Measurements from ENCODE around the gene FCHSD1.
A peak's percentile ranks its signal among the peaks of the same experiment; 100 is the strongest.

Gene FCHSD1

DNA sequence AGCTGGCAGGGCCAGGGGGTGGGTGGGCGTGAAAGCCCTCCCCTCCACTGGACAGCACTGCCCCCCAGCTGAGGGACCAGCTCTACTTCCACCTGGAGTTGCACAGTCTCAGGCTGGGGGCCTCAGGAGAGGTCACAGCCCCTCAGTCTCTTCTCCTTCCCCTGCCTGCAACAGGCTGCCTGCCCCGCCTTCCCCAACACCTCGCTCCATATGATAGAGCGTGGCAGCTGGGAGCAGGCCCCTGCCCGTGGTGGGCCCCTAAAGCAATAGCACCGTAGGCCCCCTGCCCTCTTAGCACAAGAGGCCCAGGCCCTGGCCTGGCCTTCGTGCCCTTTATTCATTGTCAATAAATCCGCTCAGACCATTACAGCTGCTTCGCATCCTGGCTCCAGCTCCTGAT is 10.5 kb downstream of the FCHSD1 start:
- no peak for DNase-seq

DNA sequence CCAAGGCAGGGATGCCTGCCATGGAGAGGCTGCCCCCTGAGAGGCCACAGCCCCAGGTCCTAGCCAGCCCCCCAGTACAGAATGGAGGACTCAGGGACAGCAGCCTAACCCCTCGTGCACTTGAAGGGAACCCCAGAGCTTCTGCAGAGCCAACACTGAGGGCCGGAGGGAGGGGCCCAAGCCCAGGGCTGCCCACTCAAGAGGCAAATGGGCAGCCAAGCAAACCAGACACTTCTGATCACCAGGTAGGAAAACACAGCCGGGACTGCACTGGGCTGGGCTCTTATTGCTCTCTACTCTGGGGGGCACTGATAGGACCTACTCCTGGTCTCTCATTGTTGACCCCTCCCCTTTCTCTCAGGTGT is 11.2 kb downstream of the FCHSD1 start:
- no peak for DNase-seq

DNA sequence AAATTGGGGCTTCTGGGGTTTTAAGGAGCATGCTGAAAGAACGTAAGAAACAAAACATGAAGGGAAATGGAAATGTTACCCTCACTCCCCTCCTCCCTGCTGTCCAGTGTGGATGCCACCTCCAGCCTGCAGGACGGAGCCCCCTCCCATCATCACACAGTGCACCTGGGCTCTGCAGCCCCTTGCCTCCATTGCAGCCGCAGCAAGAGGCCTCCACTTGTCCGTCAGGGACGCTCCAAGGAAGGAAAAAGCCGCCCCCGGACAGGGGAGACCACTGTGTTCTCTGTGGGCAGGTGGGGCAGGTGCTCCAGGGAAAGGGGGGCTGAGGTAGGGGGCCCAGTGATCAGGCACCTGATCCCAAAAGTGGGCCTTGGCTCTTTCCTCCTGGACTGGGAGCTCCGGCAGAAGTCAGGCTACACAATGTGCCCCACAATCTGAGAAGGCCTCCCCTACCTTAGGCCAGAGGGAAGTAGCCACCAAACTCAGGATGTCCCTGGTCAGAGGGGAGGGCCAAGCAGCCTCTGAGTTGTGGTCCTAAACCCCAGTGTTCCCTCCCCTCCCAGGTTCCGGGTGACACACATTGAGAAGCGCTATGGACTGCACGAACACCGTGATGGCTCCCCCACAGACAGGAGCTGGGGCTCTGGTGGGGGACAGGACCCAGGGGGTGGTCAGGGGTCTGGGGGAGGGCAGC is 11.7 kb downstream of the FCHSD1 start:
- DNase-seq: no peak

DNA sequence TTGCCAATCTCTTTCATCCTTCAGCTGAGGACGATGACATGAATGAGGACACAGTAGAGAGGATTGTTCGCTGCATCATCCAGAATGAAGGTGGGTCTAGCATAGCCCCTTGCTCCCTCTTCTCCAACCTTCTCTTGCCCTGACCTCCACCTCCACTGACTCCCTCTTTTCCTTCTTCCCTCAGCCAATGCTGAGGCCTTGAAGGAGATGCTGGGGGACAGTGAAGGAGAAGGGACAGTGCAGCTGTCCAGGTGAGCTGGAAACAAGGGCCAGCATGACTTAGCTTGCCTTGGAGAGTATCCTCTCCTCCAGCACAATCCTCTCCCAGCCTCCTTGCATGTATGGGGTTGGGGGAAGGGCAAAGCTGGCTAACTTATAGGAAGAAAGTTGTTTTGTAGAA is 12.4 kb downstream of the FCHSD1 start:
- DNase-seq: no peak

DNA sequence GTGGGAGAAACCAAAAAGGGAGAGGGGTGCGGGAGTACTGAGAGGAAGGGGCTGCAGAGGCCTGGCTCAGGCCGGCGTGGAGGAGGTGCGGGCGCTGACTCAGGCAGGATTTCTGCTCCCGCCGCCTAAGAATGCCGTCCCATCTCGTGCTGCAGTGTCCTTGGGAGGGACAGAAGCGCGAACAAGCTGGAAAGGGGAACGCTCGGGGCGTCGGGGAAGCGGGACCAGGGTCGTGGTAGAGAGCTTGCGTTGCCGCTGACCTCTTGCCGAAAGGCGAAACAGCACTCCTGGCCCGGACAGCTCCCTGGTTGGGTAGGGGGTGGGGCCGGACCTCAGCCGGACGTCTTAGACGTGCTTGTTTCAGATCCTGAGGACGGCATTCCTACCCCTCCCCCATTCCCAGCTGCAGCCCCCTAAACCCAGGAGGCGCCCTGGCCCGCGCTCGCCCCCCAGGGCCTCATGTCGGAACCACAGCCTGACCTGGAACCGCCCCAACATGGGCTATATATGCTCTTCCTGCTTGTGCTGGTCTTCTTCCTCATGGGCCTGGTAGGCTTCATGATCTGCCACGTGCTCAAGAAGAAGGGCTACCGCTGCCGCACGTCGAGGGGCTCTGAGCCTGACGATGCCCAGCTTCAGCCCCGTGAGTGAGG is 13.3 kb downstream of the FCHSD1 start:
- DNase-seq: no peak

DNA sequence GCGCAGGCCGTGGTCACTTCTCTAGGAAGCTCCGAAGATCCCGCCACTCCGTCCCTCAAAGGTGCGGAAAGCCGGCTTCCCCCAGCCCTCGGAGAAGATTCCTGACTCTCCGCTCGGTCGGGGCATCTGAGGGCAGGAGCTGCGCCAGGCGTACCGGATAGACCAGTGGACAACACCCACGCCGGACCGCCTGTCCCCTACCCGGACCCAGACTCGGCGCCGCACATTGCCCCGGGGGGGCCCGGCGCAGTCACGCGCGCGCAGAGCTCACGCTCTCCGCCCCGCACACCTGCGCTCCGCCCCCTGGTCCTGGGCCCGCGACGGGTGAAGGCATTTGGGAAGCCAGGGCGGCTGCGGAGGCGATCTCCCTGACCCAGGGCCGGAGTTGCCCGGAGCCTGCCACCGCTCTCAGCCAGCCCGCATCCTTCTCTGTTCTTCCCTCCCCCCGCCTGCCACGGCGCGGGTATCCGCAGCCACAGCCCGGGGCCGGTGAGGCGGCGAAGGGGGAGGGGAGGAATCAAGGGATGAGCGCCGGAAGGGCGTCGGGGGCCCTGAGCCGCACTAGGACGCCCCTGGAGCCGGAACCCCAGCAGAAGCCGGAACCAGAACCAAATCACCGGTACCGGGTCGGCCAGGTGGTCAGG is 14.0 kb downstream of the FCHSD1 start:
- no peak for DNase-seq

DNA sequence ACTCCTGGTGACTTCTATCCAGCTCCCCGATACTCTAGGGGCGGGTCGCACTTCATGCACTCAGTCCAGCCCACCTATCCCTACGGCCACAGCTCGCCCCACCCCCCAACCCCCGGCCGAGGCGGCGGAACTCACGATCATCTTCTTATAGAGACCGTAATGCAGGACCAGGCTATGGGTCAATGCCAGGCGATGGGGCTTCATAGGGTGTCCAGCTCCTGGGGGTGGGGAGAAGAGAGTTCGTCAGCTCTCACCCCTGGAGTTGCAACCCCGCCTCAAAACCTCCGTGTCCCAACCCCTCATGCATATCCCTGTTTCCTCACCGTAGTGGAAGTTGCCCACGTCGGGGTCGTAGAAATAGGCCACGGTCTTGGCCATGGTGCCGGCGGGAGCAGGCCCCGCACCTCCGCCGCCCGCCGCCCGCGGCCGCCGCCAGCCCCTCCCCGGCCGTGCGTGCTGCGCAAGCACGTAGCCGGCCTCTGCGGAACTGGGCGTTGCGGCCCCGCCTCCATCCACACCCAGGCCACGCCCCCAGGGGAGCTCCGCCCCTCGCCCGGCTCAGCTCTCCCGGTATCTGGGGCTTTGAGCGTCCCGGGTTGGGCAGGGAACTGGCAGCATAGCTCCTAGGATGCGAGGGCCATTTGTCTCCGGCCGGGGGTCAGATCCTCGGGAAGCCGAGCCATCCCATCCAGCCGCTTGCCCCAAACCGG is 14.7 kb downstream of the FCHSD1 start, which contains the start of the genes HDAC3 and RELL2:
Gene HDAC3 (minus strand): TSS at position 437 of the 710 bp plus-strand sequence. CDS start 59 bp downstream, at position 378.
Gene RELL2 (plus strand): TSS at position 585 of the 710 bp plus-strand sequence. CDS start 1,229 bp downstream, outside the sequence.
- DNase-seq: peak; percentile 79

DNA sequence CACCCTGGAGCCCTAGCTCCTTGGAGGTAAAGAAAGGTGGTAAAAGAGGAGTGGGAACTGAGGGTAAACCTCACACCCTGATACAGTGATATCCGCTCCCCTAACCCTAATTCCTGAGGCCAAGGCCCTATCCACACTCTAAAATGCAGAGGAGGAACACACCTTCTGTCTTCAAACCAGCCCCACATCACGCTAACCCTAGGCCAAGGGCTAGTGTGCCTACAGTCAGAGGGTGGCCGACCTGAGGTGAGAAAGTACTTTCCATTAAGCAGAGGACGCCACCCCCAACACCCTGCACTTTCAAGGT is 15.2 kb downstream of the FCHSD1 start:
- no peak for DNase-seq

DNA sequence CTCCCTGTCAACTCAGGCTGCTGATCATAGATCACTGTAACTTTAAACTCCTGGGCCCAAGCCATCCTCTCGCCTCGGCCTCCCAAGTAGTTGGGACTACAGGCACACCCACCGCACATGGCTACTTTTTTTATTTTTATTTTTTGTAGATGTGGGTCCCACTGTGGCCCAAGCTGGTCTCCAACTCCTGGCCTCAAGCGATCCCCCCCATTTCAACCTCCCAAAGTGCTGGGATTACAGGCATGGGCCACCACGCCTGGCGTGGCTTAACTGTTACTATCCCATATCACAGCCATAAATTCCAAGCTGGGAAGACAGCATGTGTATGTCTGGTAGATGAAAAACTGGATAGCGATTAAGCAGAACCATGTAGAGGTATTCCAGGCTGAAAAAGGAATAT is 15.6 kb downstream of the FCHSD1 start:
- no peak for DNase-seq

DNA sequence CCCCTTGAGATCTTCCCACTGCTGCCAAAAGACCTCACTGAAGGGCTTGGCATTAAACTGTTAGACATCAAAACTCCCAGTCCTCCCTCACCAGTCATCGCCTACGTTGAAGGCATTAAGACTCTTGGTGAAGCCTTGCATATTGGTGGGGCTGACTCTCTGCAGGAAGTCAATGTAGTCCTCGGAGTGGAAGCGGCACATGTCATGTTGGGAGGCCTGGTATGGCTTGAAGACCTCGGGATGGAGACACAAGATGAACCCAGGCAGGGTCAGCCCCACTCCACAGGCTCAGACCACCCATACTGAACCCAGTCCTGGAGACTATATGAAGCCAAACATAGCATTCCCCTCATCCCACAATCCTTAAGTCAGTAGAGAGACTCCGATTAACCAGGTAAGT is 16.5 kb downstream of the FCHSD1 start:
- DNase-seq: no peak

DNA sequence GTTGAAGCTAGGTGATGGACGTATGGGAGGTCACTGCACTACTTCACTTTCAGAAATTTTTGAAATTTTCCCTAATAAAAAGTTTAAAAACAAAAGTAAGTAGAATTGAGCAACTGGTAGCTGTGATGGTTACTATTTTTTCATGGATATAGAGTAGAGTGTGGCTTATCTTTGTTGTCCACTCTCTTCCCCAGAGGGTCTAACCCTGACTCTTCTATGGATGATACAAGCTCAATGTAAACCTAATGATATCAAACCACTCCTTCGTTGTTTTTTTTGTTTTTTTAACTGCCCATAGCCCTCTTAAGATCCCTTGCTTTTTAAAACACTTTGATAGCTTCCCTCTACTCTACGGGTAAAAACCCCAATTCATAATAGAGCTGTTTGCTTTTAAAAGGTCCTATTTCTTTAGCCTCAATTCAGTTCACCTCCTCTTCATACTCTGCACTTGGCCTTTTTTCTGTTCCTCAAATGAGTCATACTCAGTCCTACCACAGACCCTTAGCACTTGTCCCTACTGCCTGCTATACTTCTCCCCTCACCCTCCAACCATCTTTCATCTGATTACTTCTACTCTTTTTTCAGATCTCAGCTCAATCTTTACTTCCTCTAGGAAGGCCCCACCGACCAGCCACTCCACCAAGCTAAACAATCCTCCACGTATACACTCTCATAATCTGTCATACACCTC is 17.2 kb downstream of the FCHSD1 start:
- DNase-seq: no peak

DNA sequence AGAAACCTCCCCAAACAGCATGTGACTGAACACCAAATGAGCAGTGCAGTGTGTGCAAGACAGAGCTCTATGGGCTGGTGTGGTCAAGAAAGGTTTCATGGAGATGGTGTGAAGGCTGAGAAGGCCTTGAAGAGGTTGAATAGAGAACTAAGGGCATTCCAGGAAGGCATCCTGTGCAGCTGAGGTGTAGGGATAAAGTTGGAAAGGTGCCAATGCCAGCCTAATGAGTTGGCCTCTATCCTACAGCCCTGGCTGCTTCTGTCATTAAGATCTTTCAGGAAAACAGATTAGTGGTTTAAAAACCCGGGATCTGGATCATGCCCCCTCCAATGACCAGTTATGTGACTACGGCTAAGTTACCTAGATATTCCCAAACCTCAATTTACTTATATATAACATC is 18.6 kb downstream of the FCHSD1 start:
- DNase-seq: no peak

DNA sequence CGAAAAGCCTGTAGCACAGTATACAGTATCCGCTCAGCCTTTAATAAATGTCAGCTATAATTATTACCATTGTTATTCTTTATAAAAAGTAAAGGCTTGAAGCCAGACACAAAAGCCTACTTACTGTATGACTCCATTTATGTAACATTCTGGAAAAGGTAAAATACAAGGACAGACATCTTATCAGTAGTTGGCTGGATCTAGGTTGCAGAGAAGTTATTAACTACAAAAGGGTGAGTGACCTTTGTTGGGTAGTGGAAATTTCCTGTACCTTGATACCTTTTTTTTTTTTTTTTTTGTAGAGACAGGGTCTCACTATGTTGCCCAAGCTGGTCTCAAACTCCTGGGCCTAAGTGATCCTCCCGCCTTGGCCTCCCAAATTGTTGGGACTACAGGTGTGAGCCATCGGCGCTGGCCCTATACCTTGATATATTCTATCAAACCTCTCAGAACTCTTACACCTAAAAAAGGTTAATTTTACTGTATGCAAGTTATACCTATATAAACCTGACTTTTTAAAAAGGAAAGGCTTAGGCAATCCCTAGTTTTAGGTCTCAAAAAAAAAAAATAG is 20.6 kb downstream of the FCHSD1 start:
- no peak for DNase-seq

DNA sequence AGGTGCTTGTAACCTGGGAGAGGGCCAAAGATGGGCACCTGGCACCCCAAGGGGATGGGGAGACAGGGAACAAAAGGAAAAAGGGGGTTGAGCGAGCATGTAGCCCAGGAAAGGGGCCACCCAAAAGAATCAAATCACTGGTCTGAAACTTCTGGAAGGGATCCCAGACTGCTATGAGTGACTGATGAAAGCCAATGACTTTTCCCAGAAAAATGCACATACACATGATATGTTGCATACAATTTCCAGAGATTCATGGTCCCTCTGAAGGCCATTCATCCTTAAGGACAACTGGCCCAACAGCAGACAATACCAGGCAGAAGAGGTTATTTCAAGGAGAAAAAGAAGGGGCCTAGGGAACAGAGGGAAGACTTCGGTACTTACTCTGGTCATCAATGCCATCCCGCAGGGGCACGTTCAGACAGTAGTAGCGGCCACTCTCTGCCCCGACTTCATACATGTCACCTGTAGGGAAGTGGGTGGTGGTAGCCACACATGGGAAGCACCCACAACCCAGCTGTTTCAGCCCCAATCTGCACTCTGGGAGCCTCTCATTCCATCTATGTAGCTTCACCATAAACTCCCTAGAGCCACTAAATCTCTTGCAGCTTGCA is 22.9 kb downstream of the FCHSD1 start:
- DNase-seq: no peak

DNA sequence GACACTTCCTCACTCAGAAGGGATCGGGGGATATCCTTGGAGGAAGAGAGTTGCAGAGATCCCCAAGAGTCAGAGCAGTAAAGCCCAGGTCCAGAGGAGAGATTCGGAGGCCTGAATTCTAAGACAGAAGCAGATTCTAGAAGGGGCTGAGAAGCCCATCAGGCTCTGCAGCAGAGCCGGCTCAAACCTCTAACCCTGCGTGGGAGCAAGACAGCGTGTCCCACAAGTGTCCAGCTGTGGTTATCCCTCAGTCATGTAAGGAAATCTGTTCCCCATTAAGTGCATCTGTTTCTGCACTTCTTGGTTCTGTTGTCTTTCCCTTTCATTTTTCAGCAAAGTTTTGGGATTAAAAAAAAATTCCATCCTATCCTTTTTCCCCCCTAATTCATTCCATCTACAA is 27.6 kb downstream of the FCHSD1 start:
- DNase-seq: no peak

DNA sequence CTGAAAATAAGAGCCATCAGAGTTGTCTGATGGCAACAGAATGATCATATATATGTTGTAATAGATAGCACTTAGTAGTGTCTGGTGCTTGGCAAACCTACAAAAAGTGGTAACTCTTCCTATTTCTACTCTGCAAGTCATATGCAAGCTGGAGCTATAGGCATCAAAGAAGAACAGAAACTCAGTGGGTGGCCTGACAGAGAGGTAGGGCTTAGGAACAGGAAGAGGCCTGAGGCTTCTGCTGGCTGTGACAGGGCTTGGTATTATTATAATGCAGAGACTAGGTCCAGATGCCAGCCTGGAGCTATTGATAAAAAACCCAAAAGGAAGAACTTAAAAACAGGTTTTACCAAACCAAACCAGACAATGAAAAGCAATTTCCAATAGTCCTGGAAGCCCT is 28.0 kb downstream of the FCHSD1 start:
- no peak for DNase-seq

DNA sequence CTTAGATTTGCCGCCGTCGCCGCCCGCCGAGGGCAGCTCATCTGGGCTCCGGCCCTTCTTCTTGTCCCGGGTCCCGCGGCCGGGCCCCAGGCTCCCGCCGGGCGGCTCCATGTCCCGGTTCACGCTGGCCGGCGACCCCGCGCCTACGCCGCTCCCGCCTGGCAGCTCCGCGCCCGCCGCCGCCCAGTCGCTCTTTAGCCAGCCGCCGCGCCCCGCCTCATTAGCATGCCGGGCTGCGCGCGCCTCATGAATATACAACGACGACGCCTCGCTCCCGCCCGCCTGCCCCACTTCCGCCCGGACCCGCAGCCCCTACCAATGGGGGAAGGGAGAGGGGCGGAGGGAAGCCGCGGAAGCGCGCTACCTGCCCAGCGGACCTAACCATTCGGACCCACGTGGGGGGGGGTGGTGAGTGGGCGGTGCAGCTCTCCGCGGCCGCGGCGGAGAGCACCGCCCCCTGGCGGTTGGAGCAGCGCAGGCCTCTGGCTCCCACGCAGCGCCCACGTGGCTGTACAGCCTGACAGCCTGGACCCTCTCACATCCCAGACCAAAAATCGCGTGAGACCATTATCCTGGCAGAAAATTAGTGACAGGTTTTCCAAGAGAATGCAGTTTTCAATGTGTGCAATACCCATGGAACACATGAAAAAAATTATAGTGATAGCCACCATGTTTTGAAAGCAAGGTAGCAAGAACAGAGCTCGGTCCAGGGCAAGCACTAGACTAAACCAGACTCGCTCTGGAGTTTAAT is 32.2 kb downstream of the FCHSD1 start, which contains the start of gene DIAPH1:
Gene DIAPH1 (minus strand): TSS at position 197 of the 751 bp plus-strand sequence. CDS start 86 bp downstream, at position 111.
- peak; percentile 90 for DNase-seq

DNA sequence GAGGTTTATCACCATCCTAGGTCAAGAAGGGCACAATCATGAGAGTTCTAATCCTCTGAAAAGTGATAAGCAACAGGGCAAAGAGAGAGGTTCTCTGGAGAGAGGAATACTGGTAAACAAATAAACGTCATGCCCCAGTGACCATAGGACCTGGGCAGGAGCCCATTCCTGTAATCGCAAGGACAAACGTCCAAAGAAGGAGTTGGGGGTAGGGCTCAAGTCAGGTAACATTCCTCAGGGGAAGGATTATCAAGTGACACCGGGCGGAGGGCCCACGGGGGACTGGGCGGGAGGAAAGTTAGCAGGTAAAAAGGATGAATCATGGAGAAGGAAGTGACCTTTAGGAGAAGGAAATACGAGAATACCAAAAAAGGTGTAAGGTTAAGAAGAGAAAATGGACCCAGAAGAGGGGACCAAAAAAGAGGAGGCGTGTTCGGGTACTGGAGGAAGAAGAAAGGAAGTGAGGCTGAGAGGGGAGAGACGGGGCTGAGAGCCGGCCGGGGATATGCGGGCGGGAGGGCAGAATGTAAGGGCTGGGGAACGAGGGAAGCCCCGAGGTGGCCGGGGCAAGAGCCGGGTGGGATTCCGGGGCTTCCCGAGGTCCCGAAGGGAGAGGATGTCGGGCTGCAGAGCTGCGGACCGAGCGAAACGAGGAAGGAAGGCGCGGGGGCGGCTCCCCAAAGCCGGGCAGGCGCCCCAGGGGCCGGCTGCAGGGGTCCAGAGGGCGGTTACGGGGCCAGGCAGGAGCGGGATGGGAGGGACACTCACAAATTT is 33.0 kb downstream of the FCHSD1 start:
- no peak for DNase-seq

DNA sequence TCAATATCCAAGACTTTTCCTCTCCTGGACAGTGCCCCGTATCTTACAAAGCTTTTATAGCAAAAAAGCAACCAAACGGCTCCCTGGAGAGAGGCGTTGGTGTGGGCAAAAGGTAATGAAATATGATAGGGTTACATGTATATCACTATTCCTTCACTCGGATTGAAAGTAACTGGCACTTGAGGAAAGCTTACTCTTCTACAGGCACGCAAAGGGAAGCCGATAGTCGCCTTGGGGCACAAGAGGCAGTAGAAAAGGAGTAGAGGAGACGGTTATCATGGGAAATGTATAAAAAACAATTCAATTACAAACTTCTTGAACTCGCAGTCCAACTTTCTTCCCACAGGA is 33.6 kb downstream of the FCHSD1 start:
- DNase-seq: no peak

DNA sequence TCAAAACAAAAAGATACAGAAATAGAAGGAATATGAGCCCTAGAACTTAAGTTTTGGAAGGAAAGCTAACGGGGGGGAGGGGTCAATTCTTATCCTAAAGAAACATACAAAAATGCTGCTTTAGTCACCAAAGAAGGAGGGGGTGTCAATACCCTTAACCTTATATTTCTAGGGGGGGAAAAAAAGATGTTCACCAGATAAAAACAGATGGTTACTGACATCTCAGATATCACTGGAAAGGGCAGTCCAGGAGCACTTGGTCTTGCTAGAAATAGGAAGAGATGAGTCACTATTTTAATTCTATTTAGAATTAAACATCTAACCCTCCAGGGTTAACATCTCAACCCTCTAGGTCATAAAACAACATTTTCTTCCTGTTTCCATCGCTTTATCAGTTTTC is 34.1 kb downstream of the FCHSD1 start:
- no peak for DNase-seq

Measured in amniotic stem cell (primary cell).